ENCODE measurements around the gene MYBPC3.

The MYBPC3 gene

DNA sequence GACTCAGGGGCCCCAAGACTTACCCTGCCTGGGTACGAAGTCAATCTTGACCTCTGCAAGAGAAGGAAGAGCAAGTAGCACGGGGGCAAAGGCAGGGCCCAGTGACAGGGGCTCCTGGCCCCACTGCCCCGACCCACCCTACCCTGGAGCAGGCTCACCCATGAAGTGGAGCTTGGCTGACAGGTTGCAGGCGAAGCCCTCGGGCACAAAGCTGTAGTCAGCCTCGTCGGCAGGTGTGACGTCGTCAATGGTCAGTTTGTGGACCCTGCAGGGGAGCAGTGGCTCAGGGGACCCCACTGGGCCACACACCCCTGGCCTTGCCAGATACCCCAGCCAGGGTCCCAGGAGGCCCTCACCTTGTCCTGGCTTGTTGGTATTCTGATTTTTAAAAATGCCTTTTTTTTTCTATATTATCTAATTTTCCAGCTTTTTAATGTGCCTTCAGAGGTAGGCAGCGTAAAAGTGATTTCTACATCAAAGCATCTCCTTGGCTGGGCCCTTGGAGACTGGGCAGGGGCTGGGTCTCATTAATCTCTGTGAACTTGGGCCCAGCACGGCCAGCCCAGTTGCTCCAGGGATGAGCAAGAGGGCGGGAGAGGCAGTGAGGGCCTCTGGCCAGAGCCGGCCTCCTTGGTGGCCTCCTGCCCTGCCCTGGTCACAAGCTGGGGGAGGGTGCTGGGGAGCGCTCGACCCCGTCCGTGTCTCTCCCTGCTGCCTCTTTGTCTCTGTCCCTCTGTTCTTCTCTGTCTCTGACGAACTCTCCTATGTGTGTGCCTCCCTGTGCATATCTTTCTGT is 11.3 kb downstream of the MYBPC3 start:
- H2BK12ac ChIP-seq (ENCODE audit: low read length) = no peak overlapping the region
- peak overlapping the region; percentile 72 for H3K9ac ChIP-seq (ENCODE audit: low read depth, low read length, poor library complexity)
- peak overlapping the region; percentile 61 for H2BK120ac ChIP-seq (ENCODE audit: low read depth, low read length)
- peak overlapping the region; percentile 71 for H2AFZ ChIP-seq (ENCODE audit: low read length)
- no CpG with 5 or more reads among the region's 18 CpGs for WGBS, 2 donors (ENCODE audit: extremely low coverage in 2 of 2, insufficient read length in 2 of 2, insufficient replicate concordance in 1 of 2)
- peak overlapping the region; percentile 53 for H3K4ac ChIP-seq (ENCODE audit: low read length)
- H3K23ac ChIP-seq (ENCODE audit: low read depth, low read length, poor library complexity) = no peak overlapping the region
- H3K27me3 ChIP-seq (ENCODE audit: control insufficient read depth in 3 of 3, insufficient read depth in 3 of 3, low read depth in 1 of 3, low read length in 3 of 3) = peaks cover 0 to 16% (median 0%) of the 10 kb centered on the region in 3 experiments
- peaks cover 0 to 2% of the 10 kb centered on the region in 2 donors for H3K9me3 ChIP-seq (replicated peaks in 1 of 2; ENCODE audit: control insufficient read depth in 2 of 2, insufficient read depth in 1 of 2, low read depth in 1 of 2, low read length in 2 of 2)
- H4K91ac ChIP-seq (ENCODE audit: low read depth, low read length, poor library complexity) = no peak overlapping the region
- H4K8ac ChIP-seq (ENCODE audit: low read depth, low read length) = peak overlapping the region; percentile 72
- H2BK5ac ChIP-seq (ENCODE audit: low read length) = peak overlapping the region; percentile 66
- H3K14ac ChIP-seq (ENCODE audit: low read length) = no peak overlapping the region
- no peak overlapping the region for H3K27ac ChIP-seq (replicated peaks; ENCODE audit: low read length)
- H2BK15ac ChIP-seq (ENCODE audit: low read length) = peak overlapping the region; percentile 81
- H3K4me1 ChIP-seq (ENCODE audit: control insufficient read depth in 2 of 2, insufficient read depth in 1 of 2, low read depth in 1 of 2, low read length in 2 of 2) = peaks cover 0 to 9% of the 10 kb centered on the region in 2 donors
- no peak for DNase-seq (ENCODE audit: low spot score)
- peaks cover 4% of the 10 kb centered on the region for H3K79me1 ChIP-seq (ENCODE audit: low read depth, low read length)
- H3K18ac ChIP-seq (ENCODE audit: low read length) = no peak overlapping the region
- no peaks in the 10 kb centered on the region for H3K36me3 ChIP-seq (replicated peaks in 1 of 2; ENCODE audit: control insufficient read depth in 2 of 2, insufficient read depth in 2 of 2, low read length in 2 of 2)
- H3K4me3 ChIP-seq (ENCODE audit: low read length in 2 of 2) = no peak overlapping the region
- H2AK5ac ChIP-seq (ENCODE audit: low read depth, low read length) = peak overlapping the region; percentile 79
- no peak overlapping the region for H3K4me2 ChIP-seq (ENCODE audit: insufficient read depth, low read length, poor library complexity, severe bottlenecking)

DNA sequence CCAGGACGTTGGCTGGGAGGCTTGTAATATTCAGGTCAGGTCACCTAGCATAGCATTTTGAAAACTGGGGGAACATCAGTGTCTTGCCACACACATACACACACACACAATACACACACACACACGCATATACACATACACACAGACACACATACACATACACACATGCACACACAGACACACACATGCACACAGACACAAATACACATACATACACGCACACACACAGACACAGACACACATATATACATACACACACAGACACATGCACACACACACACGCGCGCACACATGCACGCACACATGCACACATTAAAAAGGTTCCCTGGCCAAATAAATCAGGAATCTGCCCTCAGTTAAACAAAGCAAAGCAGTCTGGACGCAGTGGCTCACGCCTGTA is 12.5 kb downstream of the MYBPC3 start:
- no peak overlapping the region for H2BK120ac ChIP-seq (ENCODE audit: low read depth, low read length)
- peak overlapping the region in 1 of 2 donors; percentile 40 for H3K4me3 ChIP-seq (ENCODE audit: low read length in 2 of 2)
- H3K18ac ChIP-seq (ENCODE audit: low read length) = no peak overlapping the region
- peaks cover 0 to 1% of the 10 kb centered on the region in 2 donors for H3K4me1 ChIP-seq (ENCODE audit: control insufficient read depth in 2 of 2, insufficient read depth in 1 of 2, low read depth in 1 of 2, low read length in 2 of 2)
- no peak overlapping the region for H4K91ac ChIP-seq (ENCODE audit: low read depth, low read length, poor library complexity)
- no peaks in the 10 kb centered on the region for H3K36me3 ChIP-seq (replicated peaks in 1 of 2; ENCODE audit: control insufficient read depth in 2 of 2, insufficient read depth in 2 of 2, low read length in 2 of 2)
- H3K4ac ChIP-seq (ENCODE audit: low read length) = no peak overlapping the region
- no peak overlapping the region for H3K27ac ChIP-seq (replicated peaks; ENCODE audit: low read length)
- H2BK12ac ChIP-seq (ENCODE audit: low read length) = peak overlapping the region; percentile 30
- no peak overlapping the region for H2BK15ac ChIP-seq (ENCODE audit: low read length)
- no peak overlapping the region for H3K23ac ChIP-seq (ENCODE audit: low read depth, low read length, poor library complexity)
- peak overlapping the region; percentile 31 for H3K14ac ChIP-seq (ENCODE audit: low read length)
- H2AK5ac ChIP-seq (ENCODE audit: low read depth, low read length) = peak overlapping the region; percentile 28
- no peak for DNase-seq (ENCODE audit: low spot score)
- H3K27me3 ChIP-seq (ENCODE audit: control insufficient read depth in 3 of 3, insufficient read depth in 3 of 3, low read depth in 1 of 3, low read length in 3 of 3) = peaks cover 0 to 7% (median 0%) of the 10 kb centered on the region in 3 experiments
- no peak overlapping the region for H4K8ac ChIP-seq (ENCODE audit: low read depth, low read length)
- peaks cover 4% of the 10 kb centered on the region for H3K79me1 ChIP-seq (ENCODE audit: low read depth, low read length)
- WGBS, 2 donors (ENCODE audit: extremely low coverage in 2 of 2, insufficient read length in 2 of 2, insufficient replicate concordance in 1 of 2) = no CpG with 5 or more reads among the region's 9 CpGs
- no peak overlapping the region for H2AFZ ChIP-seq (ENCODE audit: low read length)
- H3K4me2 ChIP-seq (ENCODE audit: insufficient read depth, low read length, poor library complexity, severe bottlenecking) = no peak overlapping the region
- peaks cover 0 to 2% of the 10 kb centered on the region in 2 donors for H3K9me3 ChIP-seq (replicated peaks in 1 of 2; ENCODE audit: control insufficient read depth in 2 of 2, insufficient read depth in 1 of 2, low read depth in 1 of 2, low read length in 2 of 2)
- no peak overlapping the region for H2BK5ac ChIP-seq (ENCODE audit: low read length)
- H3K9ac ChIP-seq (ENCODE audit: low read depth, low read length, poor library complexity) = no peak overlapping the region

DNA sequence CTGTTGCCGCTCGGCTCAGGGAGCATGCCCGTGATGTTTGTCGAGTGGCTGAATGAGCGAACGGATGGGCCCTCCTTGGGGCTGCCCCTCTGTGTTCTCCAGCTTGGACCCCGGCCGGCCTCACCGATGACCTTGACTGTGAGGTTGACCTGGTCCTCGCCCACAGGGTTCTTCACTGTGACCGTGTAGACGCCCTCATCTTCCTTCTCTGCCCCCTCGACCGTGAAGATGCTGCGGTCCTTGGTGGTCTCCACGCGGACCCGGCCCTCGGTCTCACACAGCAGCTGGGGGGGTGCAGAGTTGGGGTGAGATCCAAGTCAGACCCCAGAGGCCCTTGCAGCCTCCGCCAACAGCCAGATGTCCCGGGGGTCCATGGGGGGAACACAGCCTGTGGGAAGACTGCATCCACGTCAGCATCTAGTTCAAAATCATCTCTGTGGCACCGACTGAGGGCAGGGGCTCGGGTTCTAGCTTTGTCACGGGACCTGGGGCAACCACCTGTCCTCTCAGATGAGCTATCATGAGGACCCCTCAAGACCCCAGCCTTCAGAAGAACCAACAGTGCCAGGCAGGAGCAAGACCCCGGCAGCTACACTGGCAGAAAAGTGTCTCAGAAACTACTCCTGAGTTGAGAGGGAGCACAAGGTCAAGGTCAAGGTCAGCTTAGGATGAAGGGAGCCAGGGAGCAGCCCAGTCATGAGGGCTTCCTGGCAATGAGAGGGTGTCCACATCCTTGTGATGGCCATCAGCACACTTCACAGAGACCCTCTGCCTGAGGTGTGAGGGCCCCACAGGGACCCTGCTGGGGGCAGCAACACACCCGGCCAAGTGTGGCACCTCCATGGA is 13.9 kb downstream of the MYBPC3 start:
- H3K36me3 ChIP-seq (replicated peaks in 1 of 2; ENCODE audit: control insufficient read depth in 2 of 2, insufficient read depth in 2 of 2, low read length in 2 of 2) = no peaks in the 10 kb centered on the region
- no CpG with 5 or more reads among the region's 27 CpGs for WGBS, 2 donors (ENCODE audit: extremely low coverage in 2 of 2, insufficient read length in 2 of 2, insufficient replicate concordance in 1 of 2)
- H4K91ac ChIP-seq (ENCODE audit: low read depth, low read length, poor library complexity) = no peak overlapping the region
- peak overlapping the region; percentile 43 for H3K23ac ChIP-seq (ENCODE audit: low read depth, low read length, poor library complexity)
- H3K4me1 ChIP-seq (ENCODE audit: control insufficient read depth in 2 of 2, insufficient read depth in 1 of 2, low read depth in 1 of 2, low read length in 2 of 2) = no peaks in the 10 kb centered on the region
- no peak overlapping the region for H2AFZ ChIP-seq (ENCODE audit: low read length)
- no peak overlapping the region for H3K4me3 ChIP-seq (ENCODE audit: low read length in 2 of 2)
- no peak overlapping the region for H2BK120ac ChIP-seq (ENCODE audit: low read depth, low read length)
- peak overlapping the region; percentile 38 for H3K14ac ChIP-seq (ENCODE audit: low read length)
- H3K18ac ChIP-seq (ENCODE audit: low read length) = peak overlapping the region; percentile 48
- H3K4ac ChIP-seq (ENCODE audit: low read length) = no peak overlapping the region
- no peak for DNase-seq (ENCODE audit: low spot score)
- no peak overlapping the region for H4K8ac ChIP-seq (ENCODE audit: low read depth, low read length)
- H3K27me3 ChIP-seq (ENCODE audit: control insufficient read depth in 3 of 3, insufficient read depth in 3 of 3, low read depth in 1 of 3, low read length in 3 of 3) = no peaks in the 10 kb centered on the region
- peak overlapping the region; percentile 26 for H2BK15ac ChIP-seq (ENCODE audit: low read length)
- no peak overlapping the region for H2BK5ac ChIP-seq (ENCODE audit: low read length)
- no peak overlapping the region for H3K27ac ChIP-seq (replicated peaks; ENCODE audit: low read length)
- no peak overlapping the region for H3K9ac ChIP-seq (ENCODE audit: low read depth, low read length, poor library complexity)
- no peak overlapping the region for H3K4me2 ChIP-seq (ENCODE audit: insufficient read depth, low read length, poor library complexity, severe bottlenecking)
- peaks cover 1% of the 10 kb centered on the region for H3K79me1 ChIP-seq (ENCODE audit: low read depth, low read length)
- peaks cover 0 to 2% of the 10 kb centered on the region in 2 donors for H3K9me3 ChIP-seq (replicated peaks in 1 of 2; ENCODE audit: control insufficient read depth in 2 of 2, insufficient read depth in 1 of 2, low read depth in 1 of 2, low read length in 2 of 2)
- H2AK5ac ChIP-seq (ENCODE audit: low read depth, low read length) = peak overlapping the region; percentile 83
- H2BK12ac ChIP-seq (ENCODE audit: low read length) = peak overlapping the region; percentile 73

All from neuronal stem cell (in vitro differentiated cells).